Liver (tissue), 9 donors: ENCODE results near the gene SMAD7. TPM values are rescaled to one million over a fixed set of nuclear protein-coding genes. Genes with fewer than 3 reads are reported as not detected.

Source experiments
- DNase-seq: peaks from one replicate; pipeline ENCODE4 v3.0.0-alpha.2; 2017; ENCODE audit warnings: low spot score
- H3K27ac ChIP-seq, 2 donors: one replicate each; pipeline ENCODE4 v1.7.0; 2013; ENCODE audit warnings: inconsistent platforms in 2 of 2, low read length in 2 of 2, control low read depth in 1 of 2, low read depth in 1 of 2, mild to moderate bottlenecking in 1 of 2
- H3K27me3 ChIP-seq, 4 donors: one replicate each; pipeline versions ENCODE4 v1.6.1 to v1.7.0; 2013; ENCODE audit warnings: low read length in 3 of 4, inconsistent platforms in 1 of 4, mild to moderate bottlenecking in 1 of 4, moderate library complexity in 1 of 4; ENCODE audit not compliant: control insufficient read depth in 4 of 4, insufficient read depth in 4 of 4
- H3K36me3 ChIP-seq, 4 donors: one replicate each; pipeline versions ENCODE4 v1.6.1 to v1.7.0; 2013; ENCODE audit warnings: low read length in 3 of 4, mild to moderate bottlenecking in 3 of 4, low read depth in 1 of 4, moderate library complexity in 1 of 4; ENCODE audit not compliant: control insufficient read depth in 4 of 4, insufficient read depth in 3 of 4
- H3K4me1 ChIP-seq, 4 donors: one replicate each; pipeline versions ENCODE4 v1.6.1 to v1.7.0; 2013; ENCODE audit warnings: low read length in 3 of 4, mild to moderate bottlenecking in 3 of 4, moderate library complexity in 1 of 4; ENCODE audit not compliant: control insufficient read depth in 4 of 4, insufficient read depth in 4 of 4
- H3K4me3 ChIP-seq, 3 donors: one replicate each; pipeline versions ENCODE4 v1.6.1 to v1.7.0; 2013; ENCODE audit warnings: low read length in 3 of 3, control low read depth in 1 of 3, low read depth in 1 of 3, mild to moderate bottlenecking in 1 of 3
- H3K9ac ChIP-seq, 2 donors: one replicate each; pipeline ENCODE4 v1.7.0; 2013; ENCODE audit warnings: low read length in 2 of 2, mild to moderate bottlenecking in 2 of 2, moderate library complexity in 2 of 2, control low read depth in 1 of 2, low read depth in 1 of 2
- H3K9me3 ChIP-seq, 4 donors: one replicate each; pipeline versions ENCODE4 v1.6.1 to v1.7.0; 2013; ENCODE audit warnings: low read length in 3 of 4; ENCODE audit not compliant: control insufficient read depth in 4 of 4
- ATF3 ChIP-seq: IDR thresholded peaks from 2 replicates; pipeline ENCODE4 v1.6.1; 2016; ENCODE audit warnings: antibody characterized with exemption
- CTCF ChIP-seq: fragments of 150-350 bp; IDR thresholded peaks from 2 replicates; pipeline ENCODE4 v1.5.1; 2017; ENCODE audit warnings: improper control_type of control experiment, low read depth, low read length; ENCODE audit not compliant: missing input control
- EGR1 ChIP-seq, 2 donors: IDR thresholded peaks; 2 replicates each; pipeline ENCODE4 v1.6.1; 2016 to 2018; ENCODE audit warnings: antibody characterized with exemption in 2 of 2, low read depth in 2 of 2
- FOXA1 ChIP-seq: IDR thresholded peaks from 2 replicates; pipeline ENCODE4 v1.6.1; 2016; ENCODE audit warnings: antibody characterized with exemption
- FOXA2 ChIP-seq: IDR thresholded peaks from 2 replicates; pipeline ENCODE4 v1.6.1; 2016; ENCODE audit warnings: antibody characterized with exemption
- GABPA ChIP-seq, 2 donors: IDR thresholded peaks in 1 of 2; conservative IDR thresholded peaks in 1 of 2; 2 replicates each; pipeline ENCODE4 v1.6.1; 2016; ENCODE audit warnings: antibody characterized with exemption in 2 of 2, mild to moderate bottlenecking in 1 of 2, moderate library complexity in 1 of 2
- HNF4A ChIP-seq, 2 donors: conservative IDR thresholded peaks; 2 replicates each; pipeline ENCODE4 v1.6.1; 2016; ENCODE audit warnings: antibody characterized with exemption in 2 of 2, mild to moderate bottlenecking in 2 of 2
- HNF4G ChIP-seq: IDR thresholded peaks from 2 replicates; pipeline ENCODE4 v1.6.1; 2016; ENCODE audit warnings: antibody characterized with exemption
- JUND ChIP-seq, 2 donors: IDR thresholded peaks; 2 replicates each; pipeline ENCODE4 v1.6.1; 2016; ENCODE audit warnings: antibody characterized with exemption in 2 of 2
- MAX ChIP-seq: IDR thresholded peaks from 2 replicates; pipeline ENCODE4 v1.6.1; 2016; ENCODE audit warnings: antibody characterized with exemption
- NR2F2 ChIP-seq: IDR thresholded peaks from 2 replicates; pipeline ENCODE4 v1.6.1; 2016; ENCODE audit warnings: antibody characterized with exemption
- RAD21 ChIP-seq, 2 donors: IDR thresholded peaks; 2 replicates each; pipeline ENCODE4 v1.6.1; 2016; ENCODE audit warnings: antibody characterized with exemption in 2 of 2, mild to moderate bottlenecking in 2 of 2
- REST ChIP-seq: IDR thresholded peaks from 2 replicates; pipeline ENCODE4 v1.6.1; 2016; ENCODE audit warnings: antibody characterized with exemption, mild to moderate bottlenecking
- RXRA ChIP-seq, 2 donors: IDR thresholded peaks; 2 replicates each; pipeline ENCODE4 v1.6.1; 2017 to 2018; ENCODE audit warnings: antibody characterized with exemption in 2 of 2, mild to moderate bottlenecking in 1 of 2
- SP1 ChIP-seq: IDR thresholded peaks from 2 replicates; pipeline ENCODE4 v1.6.1; 2018; ENCODE audit warnings: antibody characterized with exemption, mild to moderate bottlenecking
- TAF1 ChIP-seq: conservative IDR thresholded peaks from 2 replicates; pipeline ENCODE4 v1.6.1; 2016; ENCODE audit warnings: antibody characterized with exemption, mild to moderate bottlenecking
- YY1 ChIP-seq: IDR thresholded peaks from 2 replicates; pipeline ENCODE4 v1.6.1; 2016; ENCODE audit warnings: antibody characterized with exemption, mild to moderate bottlenecking
- ZBTB33 ChIP-seq: IDR thresholded peaks from 2 replicates; pipeline ENCODE4 v1.6.1; 2016; ENCODE audit warnings: antibody characterized with exemption
- WGBS: extraction: QIAGEN DNeasy Blood & Tissue Kit; methylation state at CpG from one replicate; pipeline ENCODE4 v1.1.7; 2013; 5-methylcytosine and 5-hydroxymethylcytosine counted together
- polyA plus RNA-seq, 2 donors: library from polyadenylated mRNA; stranded (reverse) in 1 of 2; unstranded in 1 of 2; fragments of 200-250 nt in 1 of 2; fragments of >200 nt in 1 of 2; fragmentation: Nextera tagmentation in 1 of 2; extraction: Ambion mirVana in 1 of 2; gene quantifications; one replicate each; pipeline versions ENCODE4 v1.2.1 to v1.2.3, GENCODE V29; 2013 to 2015
- total RNA-seq, 2 donors: library from RNA; depleted of rRNA; stranded (reverse); fragments of >200 nt; gene quantifications; one replicate each; pipeline ENCODE4 v1.2.3, GENCODE V29; 2014
- donor health status: healthy.
- donor health status: healthy.
- donor health status: healthy.
- donor health status: healthy.
- donor health status: healthy.

The SMAD7 gene
- total and polyA plus RNA-seq, 4 donors, result 3.2 to 11.8 (median 10.1) TPM

- Histone ChIP-seq H3K9me3 (no peaks in the 10 kb centered on the region), H3K9ac (no peak overlapping the region), H3K4me3 (no peak overlapping the region), H3K27ac (no peak overlapping the region), H3K36me3 (no peaks in the 10 kb centered on the region), H3K4me1 (no peaks in the 10 kb centered on the region), H3K27me3 (no peaks in the 10 kb centered on the region)
- no peak for DNase-seq
- TF ChIP-seq ATF3 (no peak), CTCF (no peak), JUND (IDR thresholded peaks at IDR 0.05) (no peak), MAX (no peak), TAF1 (no peak), EGR1 (IDR thresholded peaks at IDR 0.05; ENCODE audit: low read depth in 2 of 2) (no peak), REST (no peak), ZBTB33 (no peak), SP1 (no peak), HNF4G (no peak), FOXA2 (no peak), YY1 (no peak), FOXA1 (no peak), RAD21 (IDR thresholded peaks at IDR 0.05) (no peak), HNF4A (conservative IDR thresholded peaks at IDR 0.05) (no peak), RXRA (IDR thresholded peaks at IDR 0.05) (no peak), NR2F2 (no peak), GABPA (IDR thresholded peaks at IDR 0.05 in 1 of 2, conservative IDR thresholded peaks at IDR 0.05 in 1 of 2) (no peak)
- 89% methylated on average over 10 of the region's 10 CpGs for WGBS
Observed at GRCh38 chr18:48963586-48964470, 13.1 kb upstream of the SMAD7 start.
